ENCODE measurements around the gene FNBP1.

GRCh38 chr9:129878291-129878690 is 164.7 kb downstream of the FNBP1 start:
- TF ChIP-seq EZH2 (IDR thresholded peaks at IDR 0.05) (no peak), EZH2phosphoT487 (IDR thresholded peaks at IDR 0.05) (no peak), CTCF (IDR thresholded peaks at IDR 0.05) (no peak)
